ENCODE results near the gene TPM4. TPM values are rescaled to one million over a fixed set of nuclear protein-coding genes. Genes with fewer than 3 reads are reported as not detected.

Gene TPM4
- polyA plus RNA-seq, 3 donors, result 144 to 170 (median 146) TPM

DNA sequence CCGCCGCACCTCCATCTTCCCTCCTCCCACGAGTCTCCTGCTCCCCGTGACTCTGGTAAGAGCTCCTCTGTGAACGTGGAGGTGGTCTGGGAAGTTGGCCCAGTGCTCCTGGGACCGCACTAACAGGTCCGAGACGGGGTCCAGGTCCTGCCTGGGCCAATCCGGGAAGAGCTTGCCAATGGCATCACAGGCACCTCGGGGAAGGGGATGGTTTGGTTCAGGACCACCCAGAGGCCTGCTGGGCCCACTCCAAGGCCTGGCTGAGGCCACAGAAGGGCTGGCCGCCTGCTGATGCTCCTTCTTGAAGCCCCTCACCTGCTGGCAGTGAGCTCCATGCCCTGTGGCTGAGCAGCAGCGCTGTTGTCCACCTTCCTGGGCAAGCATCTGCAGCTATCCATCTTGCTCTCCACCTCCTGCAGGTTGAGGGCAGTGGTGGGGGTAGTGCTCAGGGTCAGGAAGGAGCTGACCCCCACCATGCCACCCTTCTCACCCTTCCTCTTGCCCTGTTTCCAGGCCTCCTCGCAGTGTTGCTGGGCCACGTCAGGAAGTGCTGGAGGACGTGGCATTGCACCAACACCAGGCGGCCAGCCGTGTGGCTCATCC is 41.2 kb upstream of the TPM4 start:
- DNase-seq, result no peak
- Histone ChIP-seq H3K9me3 (replicated peaks in 1 of 2; ENCODE audit: control insufficient read depth in 1 of 2, insufficient read depth in 1 of 2, low read length in 2 of 2) (no peaks in the 10 kb centered on the region), H3K36me3 (replicated peaks in 1 of 2; ENCODE audit: control insufficient read depth in 1 of 2, insufficient read depth in 2 of 2, low read length in 2 of 2) (no peaks in the 10 kb centered on the region), H4K20me1 (ENCODE audit: insufficient read depth, low read length) (no peaks in the 10 kb centered on the region), H3K4me1 (ENCODE audit: control insufficient read depth in 1 of 2, insufficient read depth in 2 of 2, low read length in 2 of 2) (peaks cover 3 to 4% of the 10 kb centered on the region in 2 donors), H3K27me3 (ENCODE audit: control insufficient read depth in 2 of 2, insufficient read depth in 2 of 2, low read length in 2 of 2) (no peaks in the 10 kb centered on the region), H2AFZ (ENCODE audit: insufficient read depth, low read depth, low read length, poor library complexity, severe bottlenecking) (no peak overlapping the region), H3K27ac (ENCODE audit: low read depth in 1 of 2, low read length in 2 of 2) (no peak overlapping the region), H3K4me3 (replicated peaks in 1 of 3; ENCODE audit: low read depth in 2 of 3, low read length in 3 of 3) (no peak overlapping the region), H3K79me2 (ENCODE audit: insufficient read depth, low read length) (no peaks in the 10 kb centered on the region), H3K4me2 (replicated peaks; ENCODE audit: extremely low read depth, low read length, poor library complexity, severe bottlenecking) (no peak overlapping the region), H3K9ac (ENCODE audit: insufficient read depth, low read length, poor library complexity, severe bottlenecking) (no peak overlapping the region)
- TF ChIP-seq, protein P1, sequence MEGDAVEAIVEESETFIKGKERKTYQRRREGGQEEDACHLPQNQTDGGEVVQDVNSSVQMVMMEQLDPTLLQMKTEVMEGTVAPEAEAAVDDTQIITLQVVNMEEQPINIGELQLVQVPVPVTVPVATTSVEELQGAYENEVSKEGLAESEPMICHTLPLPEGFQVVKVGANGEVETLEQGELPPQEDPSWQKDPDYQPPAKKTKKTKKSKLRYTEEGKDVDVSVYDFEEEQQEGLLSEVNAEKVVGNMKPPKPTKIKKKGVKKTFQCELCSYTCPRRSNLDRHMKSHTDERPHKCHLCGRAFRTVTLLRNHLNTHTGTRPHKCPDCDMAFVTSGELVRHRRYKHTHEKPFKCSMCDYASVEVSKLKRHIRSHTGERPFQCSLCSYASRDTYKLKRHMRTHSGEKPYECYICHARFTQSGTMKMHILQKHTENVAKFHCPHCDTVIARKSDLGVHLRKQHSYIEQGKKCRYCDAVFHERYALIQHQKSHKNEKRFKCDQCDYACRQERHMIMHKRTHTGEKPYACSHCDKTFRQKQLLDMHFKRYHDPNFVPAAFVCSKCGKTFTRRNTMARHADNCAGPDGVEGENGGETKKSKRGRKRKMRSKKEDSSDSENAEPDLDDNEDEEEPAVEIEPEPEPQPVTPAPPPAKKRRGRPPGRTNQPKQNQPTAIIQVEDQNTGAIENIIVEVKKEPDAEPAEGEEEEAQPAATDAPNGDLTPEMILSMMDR (IDR thresholded peaks at IDR 0.05), result no peak
- Mint-ChIP-seq H3K4me3 (no peak overlapping the region), H3K36me3 (no peaks in the 10 kb centered on the region), H3K9me3 (peaks cover 0 to 1% (median 0%) of the 10 kb centered on the region in 7 donors), H3K27ac (no peak overlapping the region), H3K4me1 (peaks cover 4% of the 10 kb centered on the region), H3K27me3 (ENCODE audit: low read depth in 3 of 3) (peaks cover 0 to 2% (median 0%) of the 10 kb centered on the region in 3 donors)
- 70% methylated on average over 10 of the region's 17 CpGs for WGBS (ENCODE audit: insufficient coverage)
- intact Hi-C loops (cut with micrococcal nuclease), result no loop called here

DNA sequence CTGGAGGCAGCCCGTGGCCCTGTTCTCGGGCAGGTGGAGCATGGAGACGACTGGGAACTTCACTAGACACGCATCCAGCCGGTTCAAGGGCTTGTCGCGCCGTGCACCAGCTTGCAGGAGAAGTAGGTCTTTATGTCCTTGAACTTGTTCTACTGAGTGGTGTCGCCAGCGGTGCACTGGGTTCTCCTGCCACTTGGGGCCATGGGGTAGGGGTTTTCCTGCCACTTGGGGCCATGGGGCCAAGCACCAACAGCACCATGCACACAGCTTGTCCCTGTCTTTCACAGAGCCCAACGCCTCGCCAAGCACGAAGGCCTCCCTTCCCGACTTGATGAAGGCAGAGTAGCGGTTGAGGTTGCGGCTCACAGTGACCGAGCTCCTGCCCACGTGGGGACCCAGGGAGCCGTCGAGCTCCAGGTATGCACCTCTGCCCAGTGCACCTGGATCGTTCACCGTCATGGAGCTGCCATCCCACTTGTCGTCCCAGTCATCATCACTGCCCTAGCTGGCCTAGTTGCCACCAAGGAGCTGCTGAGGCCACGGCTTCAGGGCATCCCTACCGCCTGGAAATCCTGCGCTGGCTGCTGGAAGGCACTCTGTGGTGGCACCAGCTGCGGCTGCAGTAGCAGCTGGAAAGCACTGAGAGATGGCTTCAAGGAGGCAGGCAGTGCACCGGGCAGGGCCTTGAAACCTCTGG is 40.5 kb upstream of the TPM4 start:
- DNase-seq, result no peak
- peaks cover 0 to 2% (median 0%) of the 10 kb centered on the region in 3 donors for H3K27me3 Mint-ChIP-seq (ENCODE audit: low read depth in 3 of 3)
- no peaks in the 10 kb centered on the region for H3K27me3 ChIP-seq (ENCODE audit: control insufficient read depth in 2 of 2, insufficient read depth in 2 of 2, low read length in 2 of 2)
- H3K36me3 ChIP-seq (replicated peaks in 1 of 2; ENCODE audit: control insufficient read depth in 1 of 2, insufficient read depth in 2 of 2, low read length in 2 of 2), result no peaks in the 10 kb centered on the region
- intact Hi-C loops (cut with micrococcal nuclease), result no loop called here
- no peak overlapping the region for H3K4me2 ChIP-seq (replicated peaks; ENCODE audit: extremely low read depth, low read length, poor library complexity, severe bottlenecking)
- H3K4me1 Mint-ChIP-seq, result no peaks in the 10 kb centered on the region
- H3K4me1 ChIP-seq (ENCODE audit: control insufficient read depth in 1 of 2, insufficient read depth in 2 of 2, low read length in 2 of 2), result peaks cover 0 to 6% of the 10 kb centered on the region in 2 donors
- H3K27ac Mint-ChIP-seq, result no peak overlapping the region
- H3K36me3 Mint-ChIP-seq, result no peaks in the 10 kb centered on the region
- TF ChIP-seq, protein P1 (IDR thresholded peaks at IDR 0.05), result no peak
- no peak overlapping the region for H3K27ac ChIP-seq (ENCODE audit: low read depth in 1 of 2, low read length in 2 of 2)
- no peak overlapping the region for H3K4me3 ChIP-seq (replicated peaks in 1 of 3; ENCODE audit: low read depth in 2 of 3, low read length in 3 of 3)
- 92% methylated on average over 28 of the region's 28 CpGs for WGBS (ENCODE audit: insufficient coverage)
- no peaks in the 10 kb centered on the region for H4K20me1 ChIP-seq (ENCODE audit: insufficient read depth, low read length)
- H3K9ac ChIP-seq (ENCODE audit: insufficient read depth, low read length, poor library complexity, severe bottlenecking), result no peak overlapping the region
- no peak overlapping the region for H2AFZ ChIP-seq (ENCODE audit: insufficient read depth, low read depth, low read length, poor library complexity, severe bottlenecking)
- no peaks in the 10 kb centered on the region for H3K9me3 ChIP-seq (replicated peaks in 1 of 2; ENCODE audit: control insufficient read depth in 1 of 2, insufficient read depth in 1 of 2, low read length in 2 of 2)
- no peaks in the 10 kb centered on the region for H3K79me2 ChIP-seq (ENCODE audit: insufficient read depth, low read length)
- no peak overlapping the region for H3K4me3 Mint-ChIP-seq
- no peaks in the 10 kb centered on the region for H3K9me3 Mint-ChIP-seq

All from CD14-positive monocyte (primary cell).